HG03354 (cell line): Measurements from ENCODE around the gene GSG1.

ENCODE experiments used
- ATAC-seq: cut with Tn5 transposase; IDR thresholded peaks from one replicate; pipeline ENCODE4 v1.9.1; 2021; ENCODE audit warnings: mild to moderate bottlenecking; ENCODE audit not compliant: unreplicated experiment, poor library complexity, severe bottlenecking

Gene GSG1

DNA sequence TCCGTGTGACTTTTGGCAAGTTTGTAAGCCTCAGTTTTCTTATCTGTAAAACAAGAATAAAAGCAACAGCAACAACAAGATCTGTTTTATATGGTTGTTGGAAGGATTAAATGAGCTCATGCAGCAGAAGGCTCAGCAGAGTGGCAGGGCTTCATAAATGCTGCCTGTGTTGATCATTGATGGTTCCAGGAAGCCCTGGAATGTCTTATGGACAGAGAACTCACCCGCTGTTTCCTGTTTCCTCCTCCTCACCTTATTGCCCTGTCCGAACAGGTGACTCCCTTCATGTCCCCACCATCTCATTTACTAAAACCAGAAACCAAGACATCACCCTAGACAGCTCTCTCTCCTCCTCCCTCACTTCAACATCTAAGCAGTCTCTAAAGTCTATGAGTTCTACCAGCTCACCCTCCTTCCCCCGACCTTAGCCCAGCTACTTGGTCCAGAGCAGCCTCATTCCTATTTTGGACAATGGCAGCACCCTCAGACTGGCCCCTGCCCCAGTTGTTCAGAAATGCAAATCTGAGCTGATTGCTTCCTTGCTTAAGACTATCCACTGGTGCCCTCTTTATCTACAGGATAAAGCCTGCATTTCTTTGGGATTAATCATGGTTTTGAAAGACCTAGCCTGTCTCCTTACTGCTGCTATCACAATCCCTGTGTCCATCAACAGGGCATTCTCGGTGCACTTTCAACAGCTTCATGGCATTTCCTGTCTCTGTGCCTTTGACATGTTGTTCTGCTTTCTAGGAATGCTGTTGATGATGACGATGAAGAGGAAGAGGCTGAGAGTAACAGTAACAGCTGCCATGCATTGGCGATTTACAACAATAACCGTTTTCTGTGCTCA, 21.4 kb upstream of the GSG1 start:
- ATAC-seq = no peak

- no peak for ATAC-seq
These were observed 18.1 kb upstream of the GSG1 start for GRCh38 chr12:13121568-13121967.

- ATAC-seq = no peak
These were observed 16.9 kb upstream of the GSG1 start for GRCh38 chr12:13120413-13120812.

GRCh38 chr12:13119826-13120225, 16.4 kb upstream of the GSG1 start:
- ATAC-seq = no peak

DNA sequence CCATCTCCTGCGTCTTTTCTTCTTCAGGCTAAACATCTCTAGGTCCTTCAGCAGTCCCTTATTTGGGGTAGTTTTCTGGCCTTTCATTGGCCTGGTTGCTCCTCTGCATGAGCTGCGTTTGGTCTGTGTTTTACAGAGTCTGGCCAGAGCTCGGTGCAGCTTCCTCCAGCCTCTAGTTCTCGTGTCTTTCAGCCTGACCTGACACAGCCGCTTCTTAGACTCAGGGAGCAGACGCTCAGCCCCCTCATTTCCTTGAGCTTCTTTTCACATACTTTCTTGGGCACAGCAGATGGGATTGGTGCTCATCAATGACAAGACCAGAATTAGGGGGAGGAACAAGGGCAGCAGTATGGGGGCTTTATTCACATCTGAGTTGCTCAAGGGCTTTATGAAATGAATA, 13.6 kb upstream of the GSG1 start:
- ATAC-seq = no peak

DNA sequence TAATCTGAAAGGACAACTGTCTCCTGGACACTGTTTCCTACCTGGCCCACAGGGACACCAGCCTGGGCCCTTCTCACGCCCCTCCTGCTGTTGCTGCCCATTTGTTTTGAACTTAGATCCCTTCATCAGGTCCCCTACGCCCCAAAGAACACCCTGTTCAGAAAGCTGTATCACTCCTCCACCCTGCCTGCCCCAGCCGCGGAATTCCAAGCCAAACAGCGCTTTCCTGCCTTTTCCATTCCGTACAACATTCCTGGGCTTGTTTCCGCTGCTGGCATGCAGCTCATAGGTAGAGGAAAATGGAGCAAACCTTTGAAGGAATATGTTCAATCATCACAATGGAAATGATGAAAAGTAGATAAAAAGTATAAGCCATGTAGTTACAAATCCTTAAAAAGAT, 12.8 kb upstream of the GSG1 start:
- ATAC-seq = no peak

DNA sequence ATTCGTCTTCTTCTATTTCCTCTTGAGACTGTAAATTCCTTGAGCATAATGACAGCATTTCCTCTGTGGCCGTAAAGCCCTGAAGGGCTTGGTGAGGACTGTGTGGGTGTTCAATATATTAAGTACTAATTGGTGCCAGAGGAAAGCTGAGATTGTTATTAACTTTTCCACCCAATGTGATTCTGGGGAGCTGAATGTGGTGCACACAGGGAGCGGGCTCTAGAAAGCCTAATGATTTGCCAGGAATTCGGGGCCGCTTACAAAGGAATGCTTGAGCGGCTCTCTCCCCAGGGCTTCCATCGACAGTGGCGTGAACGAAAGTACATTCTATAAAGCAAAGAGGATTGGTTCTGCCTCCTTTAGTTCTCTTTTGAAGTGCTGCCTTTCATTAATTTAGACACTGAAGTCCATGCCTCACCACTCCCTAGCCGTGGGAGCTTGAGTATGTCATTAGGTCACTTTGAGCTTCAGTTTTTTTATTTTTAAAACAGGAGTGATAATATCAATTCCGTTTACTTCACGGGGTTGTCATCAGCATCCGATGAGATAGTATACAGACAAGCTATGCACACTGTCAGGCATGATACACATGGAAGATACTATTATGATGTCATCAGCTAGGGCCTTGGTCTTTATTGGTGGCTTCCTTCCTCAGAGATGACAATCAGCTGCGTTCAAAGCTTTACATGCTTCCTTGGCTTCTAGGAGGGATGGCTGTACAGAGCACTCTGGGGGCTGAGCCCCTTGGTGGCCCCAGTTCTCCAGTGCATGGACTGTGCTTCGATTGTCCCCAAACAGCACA, 11.0 kb upstream of the GSG1 start:
- ATAC-seq = no peak

DNA sequence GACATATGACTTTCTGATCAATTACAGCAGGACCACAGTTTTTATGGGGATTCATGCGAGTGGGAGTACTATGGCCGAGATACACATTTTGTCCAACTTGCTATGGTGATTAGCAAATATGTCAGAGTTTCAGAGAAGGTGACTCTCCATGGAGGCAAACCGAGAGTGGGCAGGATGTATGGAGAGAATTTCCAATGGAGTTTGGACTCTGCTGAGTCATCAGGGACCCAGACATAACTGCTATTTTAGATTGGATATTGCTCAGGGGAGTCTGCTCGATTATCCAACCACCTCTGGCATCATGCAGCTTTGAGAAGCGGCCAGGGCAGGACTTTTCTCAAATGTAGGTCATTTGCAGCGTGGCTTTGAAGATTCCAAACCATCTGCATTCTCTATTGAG, 9.5 kb upstream of the GSG1 start:
- no peak for ATAC-seq

- ATAC-seq = no peak
These were observed 3.2 kb upstream of the GSG1 start for GRCh38 chr12:13106666-13107065.

- ATAC-seq = no peak
These were observed 2.3 kb upstream of the GSG1 start for GRCh38 chr12:13105781-13106180.

GRCh38 chr12:13104409-13104808, 942 bp upstream of the GSG1 start:
- ATAC-seq = no peak

DNA sequence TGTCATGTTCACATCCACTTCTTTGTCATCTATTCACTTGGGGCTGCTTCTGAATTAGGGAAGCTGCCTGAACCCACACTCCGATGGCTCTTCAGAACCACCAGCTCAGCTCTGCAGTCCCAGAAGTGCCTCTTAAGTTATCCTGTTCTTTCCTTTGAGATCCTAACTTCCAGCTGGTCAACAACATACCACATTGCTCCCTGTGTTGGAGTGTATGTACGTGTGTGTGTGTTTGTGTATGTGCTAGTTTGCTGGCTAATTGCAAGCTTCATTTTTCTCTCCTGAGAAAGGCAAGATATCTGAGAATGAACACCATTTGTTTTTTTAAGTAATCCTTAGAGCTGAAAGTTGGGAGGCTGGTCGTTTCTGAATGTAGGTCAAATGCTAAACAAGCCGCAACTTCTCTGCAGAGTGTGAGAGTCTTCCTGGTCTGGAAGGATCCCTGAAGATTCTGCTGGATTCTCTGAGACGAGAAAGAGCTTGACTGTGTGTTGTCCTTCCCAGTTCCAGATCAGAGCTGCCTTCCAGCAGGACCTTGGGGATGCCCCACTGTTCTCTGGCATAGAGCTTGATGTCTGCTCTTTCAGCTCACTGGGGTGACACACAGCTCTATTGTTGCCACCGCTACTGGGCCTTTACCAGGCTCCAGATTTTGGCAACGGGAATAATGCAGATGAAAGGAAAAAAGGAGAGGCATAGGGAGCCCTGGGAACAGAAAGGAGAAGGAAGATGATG, 839 bp downstream of the GSG1 start:
- no peak for ATAC-seq

DNA sequence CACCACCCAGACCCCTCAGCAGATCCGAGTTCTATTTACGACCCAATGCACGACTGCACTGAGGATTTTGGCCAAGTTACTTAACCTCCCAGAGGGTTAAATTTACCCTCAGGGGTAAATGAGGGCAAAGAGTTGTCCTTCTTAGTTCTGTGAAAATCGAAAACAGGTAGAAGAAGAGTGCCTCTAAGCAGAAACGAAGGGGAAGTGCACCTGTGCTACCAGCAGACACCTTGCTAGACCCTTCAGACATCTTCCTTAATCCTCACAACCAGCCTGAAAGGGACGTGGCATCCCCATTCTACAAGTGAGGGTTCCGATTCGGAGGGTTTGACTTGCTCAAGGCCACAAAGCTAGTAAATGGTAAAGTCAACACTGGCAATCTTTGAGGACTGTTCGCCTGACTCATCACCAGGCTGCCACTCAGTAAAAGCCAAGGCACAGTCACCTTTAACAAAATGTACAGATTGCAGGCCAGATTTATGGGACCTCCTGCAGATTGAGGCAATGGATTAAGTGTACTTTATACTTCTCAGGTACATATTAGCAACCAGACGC, 1.6 kb downstream of the GSG1 start:
- no peak for ATAC-seq

GRCh38 chr12:13100882-13101769, 2.3 kb downstream of the GSG1 start:
- peak; percentile 89 for ATAC-seq

GRCh38 chr12:13100605-13100881, 2.9 kb downstream of the GSG1 start:
- no peak for ATAC-seq

DNA sequence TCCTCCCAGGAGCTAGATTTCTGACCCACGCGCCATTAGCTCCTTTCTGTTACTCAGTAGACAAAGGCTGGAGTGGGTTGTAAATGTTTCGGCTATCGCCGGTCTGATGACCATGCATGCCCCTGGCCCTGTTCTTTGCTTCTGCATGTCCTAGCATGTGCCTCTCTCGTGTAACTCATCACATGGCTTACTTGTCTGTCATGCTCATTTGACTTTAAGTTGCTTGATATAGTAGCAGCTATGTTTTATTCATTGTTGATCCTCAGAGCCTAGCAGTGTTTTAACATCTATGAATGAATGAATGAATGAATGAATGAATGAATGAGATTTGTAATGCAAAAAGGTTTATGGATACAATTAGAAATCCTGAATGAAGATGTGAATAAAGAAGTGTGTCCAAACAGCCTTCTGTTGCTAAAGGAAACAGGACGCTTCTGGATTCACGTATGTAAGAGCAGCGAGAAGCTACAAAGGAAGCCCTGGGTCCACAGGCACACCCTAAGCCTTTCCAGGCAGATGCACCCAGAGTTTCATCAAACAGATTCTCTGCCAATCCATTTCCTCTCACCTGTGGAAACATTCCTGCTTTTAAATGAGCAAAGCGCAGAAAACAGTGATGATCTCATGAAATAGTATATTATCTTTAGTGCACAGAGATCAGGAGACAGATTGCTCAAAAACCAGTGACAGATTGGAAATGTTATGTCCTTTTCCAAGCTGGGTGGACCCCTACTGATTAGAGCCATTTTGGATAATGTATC, 3.4 kb downstream of the GSG1 start:
- ATAC-seq = no peak

DNA sequence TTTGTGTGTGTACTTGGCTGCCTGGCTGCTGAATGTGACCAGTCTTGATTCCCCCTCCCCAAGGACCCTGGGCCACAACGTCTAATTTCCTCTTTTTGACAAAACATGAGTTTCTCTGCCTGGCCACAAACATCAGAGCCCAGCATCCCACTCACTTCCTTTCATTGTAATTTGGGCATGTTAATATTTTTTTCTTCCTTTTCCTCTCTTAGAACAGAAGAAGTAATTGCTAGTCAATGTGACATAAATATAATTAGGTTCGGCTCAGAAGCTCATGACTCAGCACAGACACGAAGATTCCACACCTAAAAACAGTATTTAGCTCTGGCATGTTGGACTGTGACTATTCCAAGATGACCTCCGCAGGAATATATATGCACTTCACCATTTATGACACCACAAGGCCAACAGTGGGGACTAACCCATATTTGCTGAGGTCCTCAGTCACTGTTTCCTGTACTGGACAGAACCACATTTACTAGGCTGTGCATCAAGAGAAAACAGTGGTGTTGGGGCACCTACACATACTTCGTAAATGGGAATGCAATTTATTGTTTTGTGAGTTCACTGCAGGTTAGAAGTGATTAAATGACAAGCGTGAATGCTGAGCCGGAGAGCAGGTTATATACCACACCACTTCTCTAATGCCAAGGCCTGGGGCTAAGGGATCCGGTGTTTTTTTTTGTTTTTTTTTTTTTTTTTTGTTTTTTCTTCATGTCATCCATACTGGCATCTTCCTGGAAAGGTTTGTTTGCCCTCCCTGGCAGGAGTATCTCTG, 4.2 kb downstream of the GSG1 start:
- no peak for ATAC-seq

DNA sequence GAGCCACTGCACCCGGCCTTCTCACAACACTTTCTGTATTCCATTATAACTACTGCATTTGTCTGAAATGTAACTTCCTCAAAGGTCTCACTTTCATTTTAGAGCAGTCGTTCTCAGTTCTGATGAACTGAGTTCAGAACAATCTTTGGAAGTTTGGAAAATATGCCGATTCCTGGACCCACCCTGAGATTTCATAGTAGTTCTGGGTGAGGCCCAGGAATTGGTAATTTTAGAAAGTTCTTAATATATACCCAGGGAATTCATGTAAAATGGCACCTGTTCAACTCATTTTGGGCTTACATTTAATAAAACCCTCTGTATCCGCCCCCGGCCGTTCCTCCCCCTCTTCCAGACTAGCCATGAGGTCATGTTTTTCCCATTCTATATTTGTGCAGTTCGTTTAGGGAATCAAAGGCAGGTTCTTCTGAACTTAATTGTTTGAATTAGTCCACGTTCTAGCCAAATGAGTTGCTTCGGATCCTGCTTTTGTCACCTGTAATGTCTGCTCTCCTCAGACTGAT, 5.9 kb downstream of the GSG1 start:
- no peak for ATAC-seq
